ENCODE results near the gene USP7.

Gene USP7

DNA sequence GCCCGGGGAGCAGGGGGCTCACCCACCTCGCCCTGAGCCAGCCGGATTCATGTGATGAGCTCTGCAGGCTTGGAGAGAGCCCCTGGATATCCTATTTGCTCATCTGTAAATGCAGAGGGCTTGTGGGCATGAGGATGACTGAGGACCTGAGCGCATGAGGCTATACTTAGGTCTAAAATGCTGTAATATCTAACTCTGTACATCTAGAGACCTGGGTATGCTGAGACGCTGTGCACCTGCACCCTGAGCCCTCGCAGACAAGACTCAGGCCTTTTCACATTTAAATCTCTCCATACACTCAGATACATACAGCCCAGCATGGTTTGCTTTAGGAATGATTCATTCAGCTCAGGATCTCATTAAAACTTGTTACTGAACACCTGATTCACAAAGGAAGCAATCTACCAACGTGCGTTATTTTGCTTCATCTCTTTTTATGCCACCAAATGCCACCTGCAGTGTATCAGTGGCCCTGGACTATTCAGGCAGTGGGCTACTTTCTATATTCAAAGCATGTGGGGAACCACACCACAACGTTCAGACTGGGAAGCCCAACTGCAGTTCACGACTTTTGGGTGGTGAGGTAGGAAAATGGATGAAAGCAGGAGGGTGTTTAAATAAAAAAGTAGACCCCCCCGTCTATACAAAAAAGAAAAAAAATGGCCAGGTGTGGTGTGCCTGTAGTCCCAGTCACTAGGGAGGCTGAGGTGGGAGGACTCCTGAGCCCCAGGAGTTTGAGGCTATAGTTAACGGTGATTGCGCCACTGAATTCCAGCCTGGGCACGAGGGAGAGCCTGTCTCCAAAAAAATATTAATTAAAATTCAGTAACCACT lies 12.0 kb downstream of the USP7 start:
- Histone ChIP-seq H3K27me3 (replicated peaks; ENCODE audit: control insufficient read depth, insufficient read depth, low read length) (no peaks in the 10 kb centered on the region), H3K36me3 (ENCODE audit: control insufficient read depth, insufficient read depth, low read length) (no peaks in the 10 kb centered on the region), H3K4me3 (replicated peaks; ENCODE audit: low read depth, low read length) (no peak overlapping the region)
- no peak for DNase-seq (ENCODE audit: extremely low read depth, insufficient read length)
- TF ChIP-seq, protein P1, sequence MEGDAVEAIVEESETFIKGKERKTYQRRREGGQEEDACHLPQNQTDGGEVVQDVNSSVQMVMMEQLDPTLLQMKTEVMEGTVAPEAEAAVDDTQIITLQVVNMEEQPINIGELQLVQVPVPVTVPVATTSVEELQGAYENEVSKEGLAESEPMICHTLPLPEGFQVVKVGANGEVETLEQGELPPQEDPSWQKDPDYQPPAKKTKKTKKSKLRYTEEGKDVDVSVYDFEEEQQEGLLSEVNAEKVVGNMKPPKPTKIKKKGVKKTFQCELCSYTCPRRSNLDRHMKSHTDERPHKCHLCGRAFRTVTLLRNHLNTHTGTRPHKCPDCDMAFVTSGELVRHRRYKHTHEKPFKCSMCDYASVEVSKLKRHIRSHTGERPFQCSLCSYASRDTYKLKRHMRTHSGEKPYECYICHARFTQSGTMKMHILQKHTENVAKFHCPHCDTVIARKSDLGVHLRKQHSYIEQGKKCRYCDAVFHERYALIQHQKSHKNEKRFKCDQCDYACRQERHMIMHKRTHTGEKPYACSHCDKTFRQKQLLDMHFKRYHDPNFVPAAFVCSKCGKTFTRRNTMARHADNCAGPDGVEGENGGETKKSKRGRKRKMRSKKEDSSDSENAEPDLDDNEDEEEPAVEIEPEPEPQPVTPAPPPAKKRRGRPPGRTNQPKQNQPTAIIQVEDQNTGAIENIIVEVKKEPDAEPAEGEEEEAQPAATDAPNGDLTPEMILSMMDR (IDR thresholded peaks at IDR 0.05; ENCODE audit: insufficient read depth, low read length, poor library complexity, severe bottlenecking) = no peak

DNA sequence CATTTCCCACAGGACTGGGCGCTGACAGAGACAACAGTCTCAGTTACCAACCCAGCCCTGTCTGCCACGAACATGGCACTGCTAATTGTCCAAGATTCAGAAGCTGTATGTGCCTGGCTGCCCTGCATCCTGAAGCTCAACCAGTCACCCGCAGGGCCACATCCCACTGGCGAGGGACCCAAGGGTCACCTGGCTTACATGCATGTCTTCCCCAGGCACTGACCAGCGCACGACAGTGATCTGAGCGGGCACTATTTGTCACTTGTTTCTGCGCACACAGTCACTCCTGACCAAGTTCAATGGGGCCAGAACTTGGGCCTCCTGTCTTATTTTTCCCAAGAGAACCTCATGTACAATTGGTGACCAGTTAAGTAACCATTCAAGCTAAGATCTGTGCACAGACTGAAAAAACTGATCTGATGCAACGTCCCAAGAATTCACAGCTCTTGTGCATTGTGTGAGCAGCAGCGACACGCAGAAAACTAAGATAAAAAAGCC lies 13.1 kb downstream of the USP7 start:
- Histone ChIP-seq H3K4me3 (replicated peaks; ENCODE audit: low read depth, low read length) (no peak overlapping the region), H3K27me3 (replicated peaks; ENCODE audit: control insufficient read depth, insufficient read depth, low read length) (no peaks in the 10 kb centered on the region), H3K36me3 (ENCODE audit: control insufficient read depth, insufficient read depth, low read length) (no peaks in the 10 kb centered on the region)
- DNase-seq (ENCODE audit: extremely low read depth, insufficient read length) = no peak
- TF ChIP-seq, protein P1 (IDR thresholded peaks at IDR 0.05; ENCODE audit: insufficient read depth, low read length, poor library complexity, severe bottlenecking) = no peak

DNA sequence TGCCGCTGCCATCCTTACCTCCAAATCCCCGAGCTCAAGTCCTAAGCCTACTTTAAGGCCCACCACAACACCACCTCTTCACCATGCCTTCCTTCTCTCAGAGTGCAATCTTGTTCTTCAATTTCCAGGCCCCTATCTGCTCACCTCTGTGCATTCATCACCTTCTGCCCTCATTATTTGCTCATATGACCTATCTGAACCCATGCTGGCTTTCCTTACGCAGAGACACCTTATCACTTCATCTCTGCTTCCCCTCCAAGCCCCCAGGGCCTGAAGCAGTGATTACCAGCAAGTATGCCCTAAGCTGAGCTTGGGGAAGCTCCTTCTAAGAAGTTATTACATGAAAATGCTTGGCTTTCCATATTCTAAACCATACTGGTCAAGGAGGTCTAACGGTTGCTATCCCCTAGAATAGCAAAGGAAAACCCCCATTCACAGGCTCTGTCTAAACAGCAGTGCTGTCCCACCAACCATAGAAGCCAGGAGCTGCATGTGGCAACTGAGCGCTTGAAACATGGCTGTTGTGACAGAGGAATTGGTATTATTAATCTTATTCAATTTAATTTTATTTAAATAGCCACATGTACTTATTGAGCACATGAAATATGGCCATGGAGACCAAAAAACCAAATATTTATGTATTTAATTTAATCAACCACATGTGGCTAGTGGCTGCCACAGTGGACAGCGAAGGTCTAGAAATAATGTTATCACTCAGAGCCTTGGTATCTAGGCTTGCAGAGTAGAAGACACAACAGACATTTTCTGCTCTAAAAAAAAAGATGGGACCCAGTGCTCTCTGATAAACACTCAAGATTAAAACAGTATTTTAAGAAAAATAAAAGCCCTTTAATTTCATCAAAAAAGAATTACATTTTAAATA lies 13.9 kb downstream of the USP7 start:
- TF ChIP-seq, protein P1 (IDR thresholded peaks at IDR 0.05; ENCODE audit: insufficient read depth, low read length, poor library complexity, severe bottlenecking) = no peak
- no peak overlapping the region for H3K4me3 ChIP-seq (replicated peaks; ENCODE audit: low read depth, low read length)
- no peaks in the 10 kb centered on the region for H3K36me3 ChIP-seq (ENCODE audit: control insufficient read depth, insufficient read depth, low read length)
- no peak for DNase-seq (ENCODE audit: extremely low read depth, insufficient read length)
- H3K27me3 ChIP-seq (replicated peaks; ENCODE audit: control insufficient read depth, insufficient read depth, low read length) = no peaks in the 10 kb centered on the region

DNA sequence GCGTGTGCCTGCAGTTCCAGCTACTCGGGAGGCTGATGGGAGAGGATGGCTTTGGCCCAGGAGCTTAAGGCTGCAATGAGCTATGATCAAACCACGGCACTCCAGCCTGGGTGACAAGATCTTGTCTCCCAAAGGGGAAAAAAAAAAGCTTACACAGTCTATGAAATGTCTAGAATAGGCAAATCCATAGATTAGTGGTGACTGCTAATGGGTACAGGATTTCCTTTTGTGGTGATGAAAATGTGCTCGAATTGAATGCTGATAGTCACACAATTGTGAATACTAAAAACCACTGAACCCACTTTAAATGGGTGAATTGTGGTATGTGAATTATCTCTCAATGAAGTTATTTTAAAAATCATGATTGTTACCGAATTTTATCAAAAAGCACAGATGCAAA lies 14.9 kb downstream of the USP7 start:
- TF ChIP-seq, protein P1 (IDR thresholded peaks at IDR 0.05; ENCODE audit: insufficient read depth, low read length, poor library complexity, severe bottlenecking) = no peak
- no peaks in the 10 kb centered on the region for H3K27me3 ChIP-seq (replicated peaks; ENCODE audit: control insufficient read depth, insufficient read depth, low read length)
- no peak for DNase-seq (ENCODE audit: extremely low read depth, insufficient read length)
- H3K4me3 ChIP-seq (replicated peaks; ENCODE audit: low read depth, low read length) = no peak overlapping the region
- no peaks in the 10 kb centered on the region for H3K36me3 ChIP-seq (ENCODE audit: control insufficient read depth, insufficient read depth, low read length)

DNA sequence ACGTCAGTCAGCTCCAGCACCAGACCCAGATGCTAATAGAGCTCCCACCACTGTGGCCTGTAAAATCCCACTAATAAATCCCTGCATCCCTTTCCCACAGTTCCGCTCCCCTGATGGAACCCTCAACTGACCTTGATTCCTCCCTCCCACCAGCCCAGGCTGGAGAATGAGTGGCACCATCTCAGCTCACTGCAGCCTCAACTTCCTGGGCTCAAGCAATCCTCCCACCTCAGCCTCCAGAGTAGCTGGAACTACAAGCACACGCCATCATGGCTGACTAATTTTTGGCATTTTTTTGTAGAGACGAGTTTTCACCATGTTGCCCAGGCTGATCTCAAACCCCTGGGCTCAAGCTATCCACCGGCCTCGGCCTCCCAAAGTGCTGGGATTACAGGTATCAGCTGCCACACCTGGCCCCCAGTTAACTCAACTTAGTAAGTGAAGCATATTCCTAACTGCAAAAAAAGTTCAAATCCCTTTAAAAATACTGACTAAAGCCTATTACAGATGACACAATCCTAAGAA lies 15.6 kb downstream of the USP7 start:
- H3K4me3 ChIP-seq (replicated peaks; ENCODE audit: low read depth, low read length) = no peak overlapping the region
- H3K36me3 ChIP-seq (ENCODE audit: control insufficient read depth, insufficient read depth, low read length) = no peaks in the 10 kb centered on the region
- no peak for DNase-seq (ENCODE audit: extremely low read depth, insufficient read length)
- H3K27me3 ChIP-seq (replicated peaks; ENCODE audit: control insufficient read depth, insufficient read depth, low read length) = no peaks in the 10 kb centered on the region
- TF ChIP-seq, protein P1 (IDR thresholded peaks at IDR 0.05; ENCODE audit: insufficient read depth, low read length, poor library complexity, severe bottlenecking) = no peak
